HG03558 (cell line): Measurements from ENCODE around the gene UROS.

Experiments
- ATAC-seq: cut with Tn5 transposase; IDR thresholded peaks from one replicate; pipeline ENCODE4 v1.9.1; 2021; ENCODE audit warnings: moderate number of reproducible peaks; ENCODE audit not compliant: unreplicated experiment; ENCODE audit errors: extremely low read depth

UROS gene

DNA sequence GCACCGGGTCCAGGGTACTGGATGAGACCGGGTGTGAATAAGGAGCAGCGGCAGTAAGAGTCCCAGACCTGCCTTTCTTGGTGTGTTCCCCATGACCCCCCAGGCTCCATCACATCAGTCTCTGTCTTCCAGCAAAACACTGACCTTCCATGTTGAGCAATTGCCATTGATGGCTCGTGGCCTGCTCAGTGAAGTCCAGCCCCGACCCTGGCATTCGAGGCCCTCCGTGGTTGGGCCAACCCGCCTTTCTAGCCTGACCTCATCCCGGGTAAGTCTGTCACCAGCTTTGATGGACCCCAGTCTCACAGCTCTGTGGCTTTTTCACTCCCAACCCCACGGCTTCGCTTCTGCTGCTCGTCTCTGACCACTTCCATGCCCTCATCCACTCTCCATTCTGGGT lies 53.9 kb downstream of the UROS start:
- ATAC-seq, result no peak

DNA sequence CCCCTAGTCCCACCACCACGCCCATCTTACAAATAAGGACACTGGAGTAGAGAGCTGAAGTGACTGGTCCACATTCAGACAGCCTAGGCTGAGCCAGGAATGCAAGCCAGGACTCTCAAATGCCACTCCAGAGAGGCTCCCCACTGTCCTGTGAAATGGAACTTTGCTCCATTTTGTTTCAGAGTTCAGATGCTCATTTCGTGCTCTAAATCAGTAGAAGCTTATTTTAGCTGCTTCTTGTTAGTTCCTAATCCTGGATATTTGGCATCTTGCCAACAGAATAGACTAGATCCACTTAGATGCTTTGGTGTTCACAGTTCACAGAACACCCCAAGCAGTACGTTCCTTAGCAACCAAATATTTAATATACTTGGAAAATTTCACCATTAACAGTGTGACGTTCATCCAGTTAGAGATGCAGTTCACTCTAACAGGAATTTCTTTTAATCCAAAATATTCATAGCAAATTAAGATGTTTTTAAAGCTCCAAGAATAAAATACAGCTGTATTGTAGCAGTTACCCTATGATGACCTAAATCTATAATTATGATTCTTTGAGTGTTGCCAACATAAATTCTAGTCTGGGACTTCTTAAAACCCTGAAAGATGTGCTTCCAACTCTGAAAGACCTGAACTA lies 54.7 kb downstream of the UROS start:
- no peak for ATAC-seq

DNA sequence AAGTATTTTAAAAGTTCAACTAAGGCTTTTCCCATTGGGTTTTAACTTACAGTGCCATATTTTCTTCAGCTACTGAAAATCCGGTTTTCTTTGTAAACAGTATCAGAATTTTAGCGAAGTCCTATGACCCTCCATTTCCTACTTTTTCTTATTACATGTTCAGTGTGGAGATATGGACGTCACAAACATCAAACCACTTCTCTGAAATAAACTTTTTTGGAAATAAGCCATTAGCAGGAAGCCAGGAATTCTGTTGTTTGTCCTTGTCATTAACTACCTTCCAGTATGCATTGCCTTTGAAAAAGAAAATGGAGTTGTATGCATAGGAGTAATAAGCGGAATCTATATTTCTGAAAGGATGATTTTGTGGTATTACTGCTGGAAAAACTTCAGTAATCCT lies 56.5 kb downstream of the UROS start:
- no peak for ATAC-seq

DNA sequence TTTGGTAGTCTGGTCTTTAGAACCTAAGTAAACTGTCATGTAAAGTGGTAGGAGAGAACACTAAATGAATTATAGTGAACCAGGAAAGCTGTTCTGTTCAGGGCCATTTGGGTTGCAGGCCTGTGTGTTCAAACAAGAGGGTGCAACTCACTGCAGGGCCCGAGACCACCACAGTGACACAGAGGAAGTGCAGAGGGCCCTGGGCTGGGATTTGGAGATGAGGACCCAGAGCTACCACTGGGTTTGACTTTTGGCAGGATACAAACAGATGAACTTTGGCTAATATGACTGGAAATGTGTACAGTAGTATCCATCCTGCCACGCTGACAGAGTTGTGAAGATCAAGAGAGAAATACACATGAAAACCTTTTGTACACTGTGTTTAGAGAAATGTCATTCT lies 57.2 kb downstream of the UROS start:
- ATAC-seq, result no peak

DNA sequence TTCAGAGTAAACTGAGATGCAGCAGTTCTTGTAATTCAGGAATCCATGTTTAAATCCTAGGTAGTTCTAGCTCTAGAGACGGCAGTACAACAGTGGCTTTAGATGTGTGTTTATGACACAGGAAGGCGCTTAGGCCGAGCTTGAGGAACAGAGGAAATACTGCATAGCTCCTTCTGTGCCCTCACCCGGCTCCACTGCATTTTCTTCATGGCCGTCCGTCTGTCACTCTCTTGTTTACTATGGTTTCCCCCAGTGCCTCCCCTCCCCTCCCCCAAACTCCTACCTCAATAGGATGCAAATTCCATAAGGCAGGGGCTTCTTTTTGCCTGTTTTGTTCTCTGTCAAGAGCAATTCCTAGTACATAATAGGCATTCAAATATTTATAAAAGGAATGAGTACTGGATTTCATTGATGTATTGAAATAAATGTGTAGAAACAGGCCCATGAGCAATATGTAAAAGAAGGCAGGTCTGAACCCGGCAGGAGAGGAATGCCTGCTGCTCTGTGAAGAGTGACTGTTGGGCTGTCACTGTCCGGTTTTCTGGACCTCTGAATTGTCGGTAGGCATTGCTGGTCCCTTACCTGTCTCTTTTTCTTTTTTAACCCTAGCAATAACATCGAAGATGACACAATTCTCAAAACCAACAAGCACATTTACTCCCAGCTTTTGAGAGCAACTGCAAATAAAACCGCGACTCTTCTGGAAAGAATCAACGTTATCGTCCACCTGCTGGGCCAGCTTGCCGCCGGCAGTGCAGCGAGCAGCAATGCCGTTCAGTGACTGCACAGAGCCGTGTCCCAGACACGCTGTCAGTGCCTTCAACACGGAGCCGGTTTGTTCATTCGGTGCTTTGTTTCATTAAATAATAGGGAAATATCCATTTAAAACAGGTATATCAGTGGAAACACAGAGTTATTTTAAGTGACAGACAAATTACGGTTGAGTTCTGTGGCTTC lies 60.1 kb downstream of the UROS start:
- no peak for ATAC-seq

DNA sequence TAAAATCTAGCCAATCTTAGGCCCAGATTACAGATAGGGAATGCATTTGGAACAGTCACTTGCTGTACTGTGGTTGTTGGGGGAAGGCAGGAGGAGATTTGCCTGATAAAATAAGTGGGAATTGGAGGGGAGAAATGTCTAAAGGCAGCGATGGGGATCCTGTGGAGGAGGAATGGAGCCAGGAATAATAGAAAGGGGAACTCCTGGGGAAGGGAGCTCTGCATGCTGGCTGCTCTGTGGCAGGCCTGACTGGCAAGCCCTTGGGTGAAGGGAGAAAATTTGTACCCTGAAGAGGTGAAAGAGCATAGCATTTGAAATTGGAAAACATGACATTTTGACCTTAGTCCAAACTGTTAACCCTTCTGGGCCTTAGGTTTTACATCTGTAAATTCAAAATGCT lies 61.1 kb downstream of the UROS start:
- no peak for ATAC-seq

DNA sequence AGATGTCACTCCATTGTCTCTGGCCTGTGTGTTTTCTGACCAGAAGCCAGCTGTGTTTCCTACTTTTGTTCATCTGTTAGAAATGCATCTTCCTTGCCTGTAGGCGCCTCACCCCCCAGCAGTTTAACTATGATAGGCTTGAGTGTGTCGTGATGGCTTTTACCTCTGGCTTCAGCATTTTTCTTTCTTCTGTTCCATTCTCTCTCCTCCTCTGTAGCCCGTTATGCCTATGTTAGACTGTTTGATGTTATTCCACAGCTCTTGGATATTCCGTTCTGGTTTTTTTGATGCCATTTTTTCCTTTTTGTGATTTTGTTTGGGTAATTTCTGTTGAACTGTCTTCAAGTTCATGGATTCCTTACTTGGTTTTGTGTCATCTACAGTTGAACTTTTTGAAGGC lies 65.3 kb downstream of the UROS start:
- no peak for ATAC-seq

DNA sequence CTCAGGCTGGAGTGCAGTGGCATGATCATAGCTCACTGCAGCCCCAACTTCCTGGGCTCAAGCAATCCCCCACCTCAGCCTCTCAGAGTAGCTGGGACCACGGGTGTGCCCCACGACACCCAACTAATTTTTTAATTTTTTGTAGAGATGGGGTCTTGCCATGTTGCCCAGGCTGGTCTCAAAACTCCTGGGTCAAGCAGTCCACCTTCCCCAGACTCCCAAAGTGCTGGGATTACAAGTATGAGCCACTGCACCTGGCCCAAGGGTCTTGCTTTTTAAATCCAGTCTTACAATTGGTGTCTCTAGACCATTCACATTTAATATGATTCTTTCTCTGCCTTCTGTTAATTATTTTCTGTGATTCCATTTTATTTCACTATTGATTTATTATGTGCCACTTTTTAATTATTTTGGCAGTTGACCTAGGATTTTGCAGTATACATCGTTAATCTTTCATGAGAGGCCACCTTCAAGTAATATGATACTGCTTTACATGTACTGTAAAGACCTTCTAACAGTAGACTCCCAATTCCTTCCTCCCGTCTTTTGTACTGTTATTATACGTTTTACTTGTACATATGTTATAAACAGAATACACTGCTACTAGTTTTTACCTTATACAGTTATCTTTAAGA lies 66.1 kb downstream of the UROS start:
- no peak for ATAC-seq

DNA sequence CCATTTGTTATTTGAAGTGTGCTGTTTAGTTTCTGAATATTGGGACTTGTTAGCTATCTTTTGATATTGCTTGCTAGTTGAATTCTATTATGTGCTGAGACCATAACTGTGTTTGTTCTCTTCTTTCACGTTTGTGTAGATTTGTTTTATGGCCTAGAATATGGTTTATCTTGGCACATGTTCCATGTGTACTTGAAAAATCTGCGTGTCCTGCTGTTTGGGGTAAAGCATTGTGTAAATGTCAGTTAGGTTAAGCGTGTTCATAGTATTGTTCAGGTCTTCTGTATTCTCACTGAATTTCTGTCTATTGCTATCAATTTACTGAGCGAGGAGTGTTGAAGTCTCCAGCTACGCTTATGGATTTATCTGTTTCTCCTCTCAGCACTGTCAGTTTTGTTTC lies 66.9 kb downstream of the UROS start:
- no peak for ATAC-seq

DNA sequence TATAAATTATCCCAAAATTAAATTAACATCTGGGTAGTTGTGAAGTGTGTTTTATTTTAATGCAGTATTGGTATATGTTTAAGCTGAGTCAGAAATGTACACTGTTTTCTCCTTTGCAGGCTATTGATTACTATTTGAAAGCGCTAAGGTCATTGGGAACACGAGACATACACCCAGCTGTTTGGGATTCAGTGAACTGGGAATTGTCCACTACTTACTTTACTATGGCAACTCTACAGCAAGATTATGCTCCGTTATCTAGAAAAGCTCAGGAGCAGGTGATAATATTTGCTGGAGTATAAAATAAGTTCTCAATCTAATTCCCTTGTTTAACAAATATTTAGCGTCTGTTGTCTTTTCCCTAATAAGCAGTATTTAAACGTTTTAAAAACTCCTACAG lies 75.6 kb downstream of the UROS start:
- ATAC-seq, result no peak

DNA sequence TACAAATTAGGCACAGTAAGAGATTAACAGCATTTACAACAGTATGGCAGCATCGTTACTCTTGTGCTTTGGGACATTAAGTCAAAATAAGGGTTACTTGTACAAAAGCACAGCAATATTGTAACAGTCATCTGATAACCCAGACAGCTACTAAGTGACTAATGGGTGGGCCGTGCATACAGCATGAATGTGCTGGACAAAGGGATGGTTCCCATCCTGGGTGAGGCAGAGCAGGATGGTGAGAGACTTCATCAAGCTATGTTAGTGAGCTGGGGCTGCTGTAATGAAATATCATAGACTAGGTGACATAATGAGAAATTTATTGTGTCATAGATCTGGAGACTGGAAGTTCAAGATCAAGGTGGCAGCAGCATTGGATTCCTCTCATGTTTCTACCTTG lies 78.1 kb downstream of the UROS start:
- ATAC-seq, result no peak

DNA sequence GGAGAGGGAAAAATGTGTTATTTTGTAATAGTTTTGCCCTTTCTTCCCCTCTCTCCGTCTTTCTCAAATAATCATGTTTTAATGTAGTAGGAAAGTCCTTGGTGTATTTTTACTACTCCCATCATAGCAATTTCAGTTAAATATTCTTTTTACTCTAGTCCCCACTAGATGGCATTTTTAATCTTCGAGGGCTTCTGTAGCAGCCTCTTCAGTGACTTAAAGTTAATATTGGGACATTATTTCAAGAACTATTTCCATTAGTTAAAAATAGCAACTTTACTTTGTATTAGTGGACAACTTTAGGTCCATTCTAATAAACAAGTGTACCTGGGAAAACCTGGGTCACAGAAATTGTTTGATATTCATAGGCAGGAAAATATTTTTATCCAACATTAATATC lies 80.6 kb downstream of the UROS start:
- no peak for ATAC-seq

DNA sequence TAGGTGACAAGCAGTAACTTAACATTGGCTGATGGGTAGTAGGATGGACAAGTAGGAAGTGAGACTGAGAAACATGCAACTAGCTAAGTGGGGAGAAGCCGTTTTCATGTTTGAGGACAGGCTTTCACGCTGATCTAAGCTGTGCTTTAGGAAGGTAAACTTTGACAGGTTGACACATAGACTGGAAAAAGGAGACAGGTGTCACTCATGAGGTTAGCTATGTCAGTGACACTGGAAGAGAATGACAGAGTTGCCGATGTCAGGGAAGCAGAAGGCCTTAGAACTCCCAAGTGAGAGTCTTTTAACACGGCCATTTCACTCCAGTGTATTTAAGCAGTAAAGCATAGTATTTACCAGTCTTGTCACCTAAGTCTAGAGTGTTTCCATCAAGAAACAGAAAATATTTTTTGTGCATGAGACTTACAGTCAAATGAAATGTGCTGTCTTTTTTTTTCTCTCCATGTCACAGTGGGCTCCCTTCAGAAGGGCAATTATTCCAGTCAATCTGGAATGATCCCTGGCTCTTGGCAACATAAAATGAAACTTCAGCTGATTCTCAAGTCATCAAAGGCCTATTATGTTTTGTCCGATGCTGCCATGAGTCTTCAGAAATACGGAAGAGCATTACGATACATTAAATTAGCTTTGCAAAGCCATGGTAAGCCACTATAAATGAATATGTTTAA lies 82.9 kb downstream of the UROS start:
- no peak for ATAC-seq
